Measurements from ENCODE around the gene AP3M1. TPM values are rescaled to one million over a fixed set of nuclear protein-coding genes. Genes with fewer than 3 reads are reported as not detected.

The AP3M1 gene
- total RNA-seq, 2 donors from 2014 or later = 21.1 to 27.8 TPM

DNA sequence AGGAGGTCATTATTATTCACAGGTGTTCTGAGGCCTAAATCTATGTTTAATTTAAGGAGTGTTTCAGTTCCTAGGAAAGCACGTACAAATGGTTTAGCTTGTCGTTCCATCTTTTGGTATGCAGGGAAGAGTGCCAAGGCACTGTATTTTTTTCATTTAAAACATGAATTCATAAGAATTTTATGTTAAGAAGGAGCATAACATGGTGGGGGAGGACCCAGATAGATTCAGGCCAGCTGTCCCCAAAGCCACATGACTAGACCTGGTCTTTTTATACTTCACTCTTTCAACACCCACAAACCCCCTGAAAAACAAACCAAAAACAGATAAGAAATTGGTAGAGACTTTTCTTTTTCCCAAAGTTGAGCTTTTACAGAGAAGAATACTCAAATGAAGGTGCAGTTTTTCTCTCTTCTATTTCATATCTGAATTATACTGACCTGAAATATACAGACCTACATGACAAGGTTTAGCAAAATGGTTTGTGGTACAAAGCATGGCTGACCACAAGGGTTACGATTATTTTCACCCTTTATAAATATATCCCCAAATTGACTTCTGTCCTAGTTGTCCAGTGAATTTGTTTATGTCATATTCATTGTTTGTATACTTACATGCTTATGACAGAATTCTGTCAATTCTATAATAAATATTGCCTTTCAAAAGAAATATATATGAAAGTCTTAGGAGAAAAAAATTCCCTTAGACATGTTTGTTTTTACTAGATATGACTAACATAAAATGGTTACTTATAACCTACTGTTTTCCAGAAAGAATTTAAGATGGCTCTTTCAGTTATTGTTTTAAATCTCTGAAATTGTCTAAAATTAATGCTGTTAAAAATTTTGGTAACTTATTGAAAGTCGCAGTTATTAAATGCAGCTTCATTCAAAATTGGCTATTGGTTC is 71.3 kb downstream of the AP3M1 start:
- DNase-seq = no peak
- Mint-ChIP-seq H3K4me1 (peaks cover 27% of the 10 kb centered on the region), H3K27ac (peak overlapping the region; percentile 86), H3K4me3 (no peak overlapping the region), H3K27me3 (no peaks in the 10 kb centered on the region), H3K36me3 (ENCODE audit: low read depth) (peaks cover 4% of the 10 kb centered on the region)
- H3K9me3 ChIP-seq (ENCODE audit: control insufficient read depth, low read length, poor library complexity, severe bottlenecking) = no peaks in the 10 kb centered on the region
- no peak for ATAC-seq

DNA sequence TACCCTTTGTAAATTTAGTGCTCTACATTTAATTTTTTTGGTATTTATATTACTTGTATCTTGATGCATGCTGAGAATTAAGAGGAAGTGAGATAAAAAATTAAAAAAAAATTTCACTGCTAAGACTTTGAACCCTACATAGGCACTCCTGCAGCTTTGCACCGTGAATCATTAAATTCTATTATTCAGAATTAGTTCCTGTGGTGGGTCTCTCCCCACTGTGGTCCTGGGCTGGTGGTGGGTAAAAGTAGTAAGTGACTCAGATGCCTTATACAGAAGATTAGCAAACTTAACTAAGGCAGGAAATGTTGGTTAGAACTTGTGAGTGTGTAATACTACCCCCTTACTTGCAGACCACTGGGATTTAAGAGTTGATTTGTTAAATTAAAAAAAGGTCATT is 72.6 kb downstream of the AP3M1 start:
- no peaks in the 10 kb centered on the region for H3K9me3 ChIP-seq (ENCODE audit: control insufficient read depth, low read length, poor library complexity, severe bottlenecking)
- H3K27me3 Mint-ChIP-seq = no peaks in the 10 kb centered on the region
- H3K36me3 Mint-ChIP-seq (ENCODE audit: low read depth) = peaks cover 8% of the 10 kb centered on the region
- peaks cover 27% of the 10 kb centered on the region for H3K4me1 Mint-ChIP-seq
- ATAC-seq = peak; percentile 33
- peak overlapping the region; percentile 86 for H3K27ac Mint-ChIP-seq
- DNase-seq = no peak
- H3K4me3 Mint-ChIP-seq = no peak overlapping the region

GRCh38 chr10:74077416-74077815 is 73.2 kb downstream of the AP3M1 start:
- H3K36me3 Mint-ChIP-seq (ENCODE audit: low read depth) = peaks cover 8% of the 10 kb centered on the region

DNA sequence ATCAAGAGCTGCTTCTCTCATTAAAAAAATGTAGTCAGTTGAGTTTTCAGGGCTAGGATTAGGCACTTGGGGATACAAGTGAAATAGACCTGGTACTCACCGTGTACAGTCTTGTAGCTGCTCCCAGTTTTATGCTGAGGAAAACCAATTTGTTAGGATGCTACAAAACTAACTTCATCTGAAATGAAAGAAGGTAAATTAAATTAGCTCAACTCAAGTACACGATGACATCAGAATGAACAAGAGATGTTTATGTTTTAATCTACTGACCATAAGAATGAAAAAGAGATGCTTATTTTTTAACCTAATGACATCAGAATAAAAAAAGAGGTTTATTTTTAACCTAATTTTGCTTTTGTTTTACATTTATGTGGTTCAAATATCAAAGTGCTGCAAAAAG is 73.7 kb downstream of the AP3M1 start:
- Mint-ChIP-seq H3K27ac (peak overlapping the region; percentile 76), H3K4me3 (no peak overlapping the region), H3K27me3 (no peaks in the 10 kb centered on the region), H3K4me1 (peaks cover 27% of the 10 kb centered on the region), H3K36me3 (ENCODE audit: low read depth) (peaks cover 8% of the 10 kb centered on the region)
- no peak for ATAC-seq
- H3K9me3 ChIP-seq (ENCODE audit: control insufficient read depth, low read length, poor library complexity, severe bottlenecking) = no peaks in the 10 kb centered on the region
- no peak for DNase-seq

More at GRCh38 chr10:74077416-74077815, 73.2 kb downstream of the AP3M1 start:
- ATAC-seq = no peak
- peak overlapping the region; percentile 76 for H3K27ac Mint-ChIP-seq
- no peak for DNase-seq
- peaks cover 27% of the 10 kb centered on the region for H3K4me1 Mint-ChIP-seq
- no peaks in the 10 kb centered on the region for H3K27me3 Mint-ChIP-seq
- no peaks in the 10 kb centered on the region for H3K9me3 ChIP-seq (ENCODE audit: control insufficient read depth, low read length, poor library complexity, severe bottlenecking)
- peak overlapping the region; percentile 5 for H3K4me3 Mint-ChIP-seq

DNA sequence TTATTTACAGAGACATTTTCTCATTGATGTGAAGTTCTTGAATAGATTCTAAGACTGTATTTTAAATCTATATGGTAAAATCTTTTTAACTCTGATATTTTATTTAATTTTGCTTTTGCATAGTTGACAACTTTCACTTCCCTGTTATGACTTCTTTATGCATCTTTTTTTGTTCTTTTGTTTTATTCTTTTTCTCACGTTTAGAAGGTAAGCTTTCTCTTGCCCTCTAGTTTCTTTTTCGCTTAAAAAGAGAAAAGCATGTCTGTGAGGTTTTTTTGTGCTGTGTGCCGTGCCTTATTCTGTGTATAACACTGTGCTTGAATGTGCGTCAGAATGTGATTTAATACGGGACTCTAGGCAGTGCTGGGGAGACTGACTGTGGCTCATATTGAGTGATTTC is 74.7 kb downstream of the AP3M1 start:
- Mint-ChIP-seq H3K4me1 (peaks cover 23% of the 10 kb centered on the region), H3K27ac (peak overlapping the region; percentile 76), H3K4me3 (no peak overlapping the region), H3K27me3 (no peaks in the 10 kb centered on the region), H3K36me3 (ENCODE audit: low read depth) (peaks cover 8% of the 10 kb centered on the region)
- ATAC-seq (no peak), DNase-seq (no peak)
- H3K9me3 ChIP-seq (ENCODE audit: control insufficient read depth, low read length, poor library complexity, severe bottlenecking) = no peaks in the 10 kb centered on the region

DNA sequence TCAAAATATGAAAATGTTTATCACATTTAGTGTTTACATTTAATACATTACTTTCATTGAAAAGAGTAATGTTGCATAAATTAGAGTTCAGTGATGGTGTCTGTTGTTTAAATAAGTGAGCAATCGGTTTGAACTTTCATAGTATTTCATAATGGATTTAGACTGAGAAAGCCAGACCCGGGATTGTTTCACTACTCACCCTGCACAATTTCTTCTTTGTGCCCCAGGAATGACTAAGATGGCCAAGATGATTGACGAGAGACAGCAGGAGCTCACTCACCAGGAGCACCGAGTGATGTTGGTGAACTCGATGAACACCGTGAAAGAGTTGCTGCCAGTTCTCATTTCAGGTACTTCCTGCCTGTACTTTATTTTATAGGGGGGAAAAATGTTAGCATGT is 78.1 kb downstream of the AP3M1 start:
- H3K36me3 Mint-ChIP-seq (ENCODE audit: low read depth) = peaks cover 10% of the 10 kb centered on the region
- H3K4me1 Mint-ChIP-seq = peaks cover 9% of the 10 kb centered on the region
- no peak overlapping the region for H3K27ac Mint-ChIP-seq
- no peaks in the 10 kb centered on the region for H3K27me3 Mint-ChIP-seq
- H3K9me3 ChIP-seq (ENCODE audit: control insufficient read depth, low read length, poor library complexity, severe bottlenecking) = no peaks in the 10 kb centered on the region
- DNase-seq (no peak), ATAC-seq (no peak)
- H3K4me3 Mint-ChIP-seq = no peak overlapping the region

GRCh38 chr10:74071157-74071556 is 79.5 kb downstream of the AP3M1 start:
- DNase-seq (no peak), ATAC-seq (no peak)
- H3K9me3 ChIP-seq (ENCODE audit: control insufficient read depth, low read length, poor library complexity, severe bottlenecking) = no peaks in the 10 kb centered on the region
- Mint-ChIP-seq H3K36me3 (ENCODE audit: low read depth) (peaks cover 10% of the 10 kb centered on the region), H3K27ac (peak overlapping the region; percentile 32), H3K27me3 (no peaks in the 10 kb centered on the region), H3K4me1 (peaks cover 7% of the 10 kb centered on the region), H3K4me3 (no peak overlapping the region)

Other genes with a start within 250 kb of the AP3M1 start
- under 1 TPM in 1 of 2 donors, not detected in 1; 0.42 TPM for gene PLAU, start 239.7 kb downstream of the AP3M1 start, total RNA-seq
- 100 to 1,000 TPM in 1 of 2 donors, 10 to 100 TPM in 1; 79.1 to 245 TPM for gene VCL, start 152.7 kb downstream of the AP3M1 start, total RNA-seq
- gene ADK, start 393 bp upstream of the AP3M1 start, total RNA-seq = 10 to 100 TPM; 34.7 to 36.8 TPM